ENCODE results near the gene PLD4.

- TF ChIP-seq CTCF (conservative IDR thresholded peaks at IDR 0.05; ENCODE audit: low read length) (no peak), EZH2phosphoT487 (IDR thresholded peaks at IDR 0.05; ENCODE audit: borderline replicate concordance) (no peak)
These were observed 6.7 kb downstream of the PLD4 start for GRCh38 chr14:104931304-104931770.

Measured in Loucy (cell line).